ENCODE results near the gene MYL3.

MYL3 gene

GRCh38 chr3:46848271-46849044, 14.8 kb downstream of the MYL3 start:
- peak; percentile 65 for TF ChIP-seq CTCF (IDR thresholded peaks at IDR 0.05; ENCODE audit: control insufficient read depth, insufficient read depth, low read depth, low read length, missing control alignments)
- DNase-seq (ENCODE audit: low read depth), result no peak
- no peak overlapping the region for H3K4me3 ChIP-seq (ENCODE audit: control insufficient read depth, low read depth, low read length)

- no peak overlapping the region for H3K4me3 ChIP-seq (ENCODE audit: control insufficient read depth, low read depth, low read length)
- TF ChIP-seq CTCF (IDR thresholded peaks at IDR 0.05; ENCODE audit: control insufficient read depth, insufficient read depth, low read depth, low read length, missing control alignments), result no peak
- DNase-seq (ENCODE audit: low read depth), result no peak
These were observed 15.5 kb downstream of the MYL3 start for GRCh38 chr3:46847744-46848143.

GRCh38 chr3:46846624-46847542, 16.4 kb downstream of the MYL3 start:
- DNase-seq (ENCODE audit: low read depth), result no peak
- no peak for TF ChIP-seq CTCF (IDR thresholded peaks at IDR 0.05; ENCODE audit: control insufficient read depth, insufficient read depth, low read depth, low read length, missing control alignments)
- H3K4me3 ChIP-seq (ENCODE audit: control insufficient read depth, low read depth, low read length), result peak overlapping the region; percentile 36; the same call in 1 of the 2 replicates

GRCh38 chr3:46845860-46846623, 17.2 kb downstream of the MYL3 start:
- peak; percentile 43 for TF ChIP-seq CTCF (IDR thresholded peaks at IDR 0.05; ENCODE audit: control insufficient read depth, insufficient read depth, low read depth, low read length, missing control alignments)
- no peak for DNase-seq (ENCODE audit: low read depth)
- peak overlapping the region; percentile 36 for H3K4me3 ChIP-seq (ENCODE audit: control insufficient read depth, low read depth, low read length)

GRCh38 chr3:46845397-46845859, 17.8 kb downstream of the MYL3 start:
- no peak for TF ChIP-seq CTCF (IDR thresholded peaks at IDR 0.05; ENCODE audit: control insufficient read depth, insufficient read depth, low read depth, low read length, missing control alignments)

GRCh38 chr3:46844881-46845312, 18.3 kb downstream of the MYL3 start:
- H3K4me3 ChIP-seq (ENCODE audit: control insufficient read depth, low read depth, low read length), result no peak overlapping the region; the same call in 1 of the 2 replicates
- no peak for DNase-seq (ENCODE audit: low read depth)
- TF ChIP-seq CTCF (IDR thresholded peaks at IDR 0.05; ENCODE audit: control insufficient read depth, insufficient read depth, low read depth, low read length, missing control alignments), result no peak

More at GRCh38 chr3:46845397-46845859, 17.8 kb downstream of the MYL3 start:
- H3K4me3 ChIP-seq (ENCODE audit: control insufficient read depth, low read depth, low read length), result peak overlapping the region; percentile 36
- DNase-seq (ENCODE audit: low read depth), result peak; percentile 53
